Heart left ventricle (tissue), 13 donors: ENCODE results near the gene JOSD2.

Experiments
- CTCF ChIP-seq, 12 donors: fragments of 200-600 bp; sonication (generic) in 4 of 12; IDR thresholded peaks; one replicate each; pipeline versions ENCODE4 v1.5.0 to v1.8.0; 2018 to 2022; ENCODE audit warnings: antibody characterized with exemption in 12 of 12, mild to moderate bottlenecking in 5 of 12
- POLR2A ChIP-seq, 2 donors: fragments of 450-650 bp; IDR thresholded peaks; one replicate each; pipeline ENCODE4 v1.6.1; 2017; ENCODE audit warnings: antibody characterized with exemption in 2 of 2, mild to moderate bottlenecking in 2 of 2, moderate library complexity in 2 of 2
- donor health status: ischemic (EF 13 %, LVEDD 7.1; RV severe dilation, severe dysfunction).
- donor health status: DM: no; HTN: yes; CAD: no.
- donor health status: DM: no; HTN: no; CAD: no.
- donor health status: ischemic (EF 25% LVEDD 6.9; RV normal size, moderate dysfunction).
- donor health status: ischemic (EF 25% LVEDD 5.7; RV mildly dilated, moderate dysfunction).
- donor health status: ischemic (EF 35%, LVEDD 5.7; RV mildly dilated, moderate dysfunction).
- donor health status: nonischemic (EF 11% LVEDD 7.7; RV severe dilation, severe dysfunction).
- donor health status: DM: yes; HTN: yes; CAD: no.
- donor health status: PGD.
- donor health status: ischemic (EF 29% LVEDD 5.4; RV normal size, mild dysfunction).
- donor health status: nonischemic (EF 23%, LVEDD 6.1; RV moderate dilation, normal function).

DNA sequence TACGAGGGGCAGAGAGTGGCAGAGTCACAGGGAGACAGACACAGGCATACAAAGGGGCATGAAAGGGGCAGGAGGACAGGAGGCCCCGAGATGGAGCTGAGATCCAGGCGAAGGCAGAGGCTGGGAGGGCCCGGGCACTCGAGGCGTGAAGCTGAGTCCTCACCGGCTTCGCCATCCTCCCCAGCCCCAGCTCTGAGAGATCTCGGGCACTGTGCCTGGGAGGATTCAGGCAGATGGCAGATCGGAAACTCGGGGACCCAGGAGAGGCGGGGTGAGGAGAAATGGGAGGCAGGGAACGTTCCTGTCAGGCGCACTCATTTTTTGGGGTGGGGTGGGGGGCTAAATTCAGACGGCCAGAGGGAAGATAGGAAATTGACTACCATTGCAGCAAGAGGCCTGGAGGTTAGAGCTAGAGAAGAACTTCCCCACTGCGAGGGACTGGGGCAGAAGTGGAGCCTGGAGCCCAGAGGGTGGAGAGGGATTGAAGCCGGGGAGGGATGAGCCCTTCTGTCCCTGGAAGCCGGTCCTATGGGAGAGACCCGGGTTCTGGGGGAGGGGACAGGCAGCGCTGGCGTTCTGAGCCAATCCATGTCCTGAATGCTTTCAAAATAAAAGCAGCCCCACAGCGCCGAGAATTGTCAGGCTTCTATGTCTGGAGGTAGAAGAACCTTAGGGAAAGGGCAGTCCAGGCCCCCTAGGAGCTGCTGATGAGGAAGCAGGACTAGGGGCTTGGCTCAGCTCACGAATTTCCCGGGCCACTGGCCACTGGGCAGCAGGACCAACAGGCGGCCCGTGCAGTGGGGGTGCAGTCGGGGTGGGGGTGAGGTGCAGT, 44.7 kb upstream of the JOSD2 start:
- TF ChIP-seq POLR2A (IDR thresholded peaks at IDR 0.05): no peak
- TF ChIP-seq CTCF (IDR thresholded peaks at IDR 0.05): no peak
